NCI-H226 (cell line): Measurements from ENCODE around the gene GTF2F2.

Source experiments
- DNase-seq: peaks from one replicate; pipeline ENCODE4 v3.0.0-alpha.2; 2015

GTF2F2 gene

GRCh38 chr13:45305079-45305478, 184.8 kb downstream of the GTF2F2 start:
- DNase-seq: no peak

- DNase-seq: no peak
These were observed 186.7 kb downstream of the GTF2F2 start for GRCh38 chr13:45306966-45307365.

GRCh38 chr13:45310341-45311131, 190.2 kb downstream of the GTF2F2 start:
- no peak for DNase-seq

GRCh38 chr13:45314822-45315221, 194.5 kb downstream of the GTF2F2 start:
- no peak for DNase-seq

GRCh38 chr13:45315520-45316167, 195.3 kb downstream of the GTF2F2 start:
- DNase-seq: no peak

- DNase-seq: no peak
These were observed 196.0 kb downstream of the GTF2F2 start for GRCh38 chr13:45316338-45316737.

GRCh38 chr13:45316996-45317395, 196.7 kb downstream of the GTF2F2 start:
- no peak for DNase-seq

GRCh38 chr13:45320876-45321629, 200.7 kb downstream of the GTF2F2 start:
- DNase-seq: no peak

- peak; percentile 64 for DNase-seq
These were observed 205.5 kb downstream of the GTF2F2 start for GRCh38 chr13:45325806-45326205.

- DNase-seq: no peak
These were observed 207.1 kb downstream of the GTF2F2 start for GRCh38 chr13:45327253-45327955.

- peak; percentile 42 for DNase-seq
These were observed 208.4 kb downstream of the GTF2F2 start for GRCh38 chr13:45328661-45329111.

- DNase-seq: no peak
These were observed 210.9 kb downstream of the GTF2F2 start for GRCh38 chr13:45331123-45331619.

GRCh38 chr13:45331692-45332035, 211.4 kb downstream of the GTF2F2 start:
- no peak for DNase-seq

GRCh38 chr13:45332036-45332830, 211.9 kb downstream of the GTF2F2 start:
- DNase-seq: peak; percentile 86

- DNase-seq: no peak
These were observed 212.5 kb downstream of the GTF2F2 start for GRCh38 chr13:45332831-45333219.

GRCh38 chr13:45333251-45333976, 213.1 kb downstream of the GTF2F2 start:
- no peak for DNase-seq
